Lung (tissue), 12 donors: ENCODE data around the gene STK32A. TPM values are rescaled to one million over a fixed set of nuclear protein-coding genes. Genes with fewer than 3 reads are reported as not detected.

Experiments
- ATAC-seq: fragments of 200-7000 bp; cut with Tn5 transposase; one replicate; pipeline ENCODE4 v1.9.1; 2020; ENCODE audit warnings: moderate number of reproducible peaks; ENCODE audit not compliant: insufficient read depth, low FRiP score
- DNase-seq, 3 donors: peaks; one replicate each; pipeline ENCODE4 v3.0.0-alpha.2; 2013 to 2017
- H3K27ac ChIP-seq, 2 donors: one replicate each; pipeline ENCODE4 v1.5.1; 2013; ENCODE audit warnings: mild to moderate bottlenecking in 2 of 2, moderate library complexity in 2 of 2, control low read depth in 1 of 2, inconsistent platforms in 1 of 2, low read depth in 1 of 2, low read length in 1 of 2
- H3K27me3 ChIP-seq, 3 donors: one replicate each; pipeline ENCODE4 v1.5.1; 2013; ENCODE audit warnings: low read length in 2 of 3; ENCODE audit not compliant: control insufficient read depth in 3 of 3, insufficient read depth in 3 of 3
- H3K36me3 ChIP-seq, 4 donors: one replicate each; pipeline ENCODE4 v1.5.1; 2013; ENCODE audit warnings: low read length in 4 of 4, mild to moderate bottlenecking in 1 of 4, moderate library complexity in 1 of 4; ENCODE audit not compliant: control insufficient read depth in 4 of 4, insufficient read depth in 4 of 4
- H3K4me1 ChIP-seq, 5 donors: one replicate each; pipeline ENCODE4 v1.5.1; 2013; ENCODE audit warnings: low read length in 5 of 5, mild to moderate bottlenecking in 2 of 5, moderate library complexity in 1 of 5; ENCODE audit not compliant: control insufficient read depth in 5 of 5, insufficient read depth in 5 of 5
- H3K4me3 ChIP-seq: one replicate; pipeline ENCODE4 v1.5.1; 2013; ENCODE audit warnings: mild to moderate bottlenecking, control low read depth, moderate library complexity
- H3K9ac ChIP-seq, 2 donors: one replicate each; pipeline ENCODE4 v1.5.1; 2013; ENCODE audit warnings: low read length in 2 of 2, control low read depth in 1 of 2; ENCODE audit not compliant: insufficient read depth in 1 of 2
- H3K9me3 ChIP-seq, 4 donors: one replicate each; pipeline ENCODE4 v1.5.1; 2013; ENCODE audit warnings: low read length in 3 of 4, mild to moderate bottlenecking in 1 of 4, moderate library complexity in 1 of 4; ENCODE audit not compliant: control insufficient read depth in 4 of 4, insufficient read depth in 3 of 4
- CTCF ChIP-seq: IDR thresholded peaks from 2 replicates; pipeline ENCODE4 v1.5.1; 2012; ENCODE audit warnings: mild to moderate bottlenecking; ENCODE audit errors: control extremely low read depth, extremely low read depth
- WGBS, 2 donors: extraction: QIAGEN DNeasy Blood & Tissue Kit; methylation state at CpG; one replicate each; pipeline ENCODE4 v1.1.7; 2013; 5-methylcytosine and 5-hydroxymethylcytosine counted together
- polyA plus RNA-seq, 2 donors: library from polyadenylated mRNA; stranded (reverse); fragments of 200-250 nt; gene quantifications; one replicate each; pipeline ENCODE4 v1.2.1, GENCODE V29; 2013
- total RNA-seq, 2 donors: library from RNA; depleted of rRNA in 1 of 2; stranded (reverse); fragments of >200 nt in 1 of 2; gene quantifications; one replicate each; pipeline ENCODE4 v1.2.1, GENCODE V29; 2014 to 2021
- donor health status: control.
- donor health status: control.
- donor health status: Bipolar disorder and iron deficiency.
- donor health status: healthy.
- donor health status: DM: yes; HTN: yes; CAD: no.

Gene STK32A
- total and polyA plus RNA-seq, 4 donors = 1.1 to 8.7 (median 4.6) TPM

- H3K27ac ChIP-seq = no peak overlapping the region
- no peaks in the 10 kb centered on the region for H3K27me3 ChIP-seq
- 58 to 61% methylated on average over 3 of the region's 3 CpGs for WGBS, 2 donors
- TF ChIP-seq CTCF = no peak
- peaks cover 0 to 2% (median 0%) of the 10 kb centered on the region in 4 donors for H3K36me3 ChIP-seq
- no peaks in the 10 kb centered on the region for H3K9me3 ChIP-seq
- H3K9ac ChIP-seq = no peak overlapping the region
- DNase-seq (no peak), ATAC-seq (no peak)
- H3K4me3 ChIP-seq = no peak overlapping the region
- peaks cover 0 to 12% (median 3%) of the 10 kb centered on the region in 5 donors for H3K4me1 ChIP-seq
Observed at GRCh38 chr5:147431586-147431985, 196.8 kb downstream of the STK32A start.

DNA sequence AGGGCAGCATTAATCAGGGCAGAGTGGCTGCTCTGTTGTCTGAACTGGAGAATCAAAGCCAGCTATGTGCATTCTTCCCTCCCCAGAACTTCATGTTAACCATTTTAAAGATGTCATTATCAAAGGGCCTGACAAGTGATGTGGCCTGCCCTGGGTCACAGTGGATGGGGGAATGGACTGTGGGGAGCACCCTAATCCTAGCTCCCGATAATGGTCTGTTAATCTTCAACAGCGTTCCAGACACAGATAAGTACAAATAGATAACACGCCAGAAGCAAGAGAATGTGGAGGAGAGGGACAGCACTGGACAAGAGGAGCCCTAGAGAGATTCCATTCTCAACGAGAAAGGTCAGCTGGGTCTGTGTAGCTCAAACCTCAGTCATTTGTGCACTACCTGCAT is 197.5 kb downstream of the STK32A start:
- Histone ChIP-seq H3K9ac (no peak overlapping the region), H3K4me3 (no peak overlapping the region), H3K9me3 (no peaks in the 10 kb centered on the region), H3K4me1 (peaks cover 0 to 14% (median 3%) of the 10 kb centered on the region in 5 donors), H3K27me3 (no peaks in the 10 kb centered on the region), H3K27ac (no peak overlapping the region), H3K36me3 (peaks cover 0 to 2% (median 0%) of the 10 kb centered on the region in 4 donors)
- 79 to 86% methylated on average over 4 of the region's 4 CpGs for WGBS, 2 donors
- no peak for DNase-seq
- no peak for TF ChIP-seq CTCF
- ATAC-seq = no peak

DNA sequence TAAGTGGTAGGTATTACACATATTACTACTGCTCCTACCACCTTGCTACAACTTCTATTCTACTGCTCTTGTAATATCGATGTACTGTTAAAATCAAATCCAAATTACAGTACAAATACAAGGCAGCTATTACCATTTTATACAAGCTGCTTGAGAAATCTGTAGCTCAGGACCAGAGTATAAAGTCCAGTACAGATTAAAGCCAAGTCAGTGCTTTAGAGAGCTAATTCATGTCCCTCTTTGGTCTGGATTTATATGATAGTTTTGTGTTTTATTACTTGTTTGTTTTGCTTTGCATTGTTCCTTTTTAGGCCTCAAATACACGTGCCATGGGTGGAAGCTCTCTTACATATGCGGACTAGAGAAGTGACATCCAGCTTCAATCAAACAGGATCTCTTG is 199.2 kb downstream of the STK32A start:
- Histone ChIP-seq H3K4me3 (no peak overlapping the region), H3K27me3 (no peaks in the 10 kb centered on the region), H3K36me3 (peaks cover 0 to 2% (median 0%) of the 10 kb centered on the region in 4 donors), H3K27ac (no peak overlapping the region), H3K4me1 (peaks cover 0 to 10% (median 0%) of the 10 kb centered on the region in 5 donors), H3K9ac (no peak overlapping the region), H3K9me3 (no peaks in the 10 kb centered on the region)
- 87 to 91% methylated on average over 3 of the region's 3 CpGs for WGBS, 2 donors
- DNase-seq = no peak
- no peak for TF ChIP-seq CTCF
- no peak for ATAC-seq

DNA sequence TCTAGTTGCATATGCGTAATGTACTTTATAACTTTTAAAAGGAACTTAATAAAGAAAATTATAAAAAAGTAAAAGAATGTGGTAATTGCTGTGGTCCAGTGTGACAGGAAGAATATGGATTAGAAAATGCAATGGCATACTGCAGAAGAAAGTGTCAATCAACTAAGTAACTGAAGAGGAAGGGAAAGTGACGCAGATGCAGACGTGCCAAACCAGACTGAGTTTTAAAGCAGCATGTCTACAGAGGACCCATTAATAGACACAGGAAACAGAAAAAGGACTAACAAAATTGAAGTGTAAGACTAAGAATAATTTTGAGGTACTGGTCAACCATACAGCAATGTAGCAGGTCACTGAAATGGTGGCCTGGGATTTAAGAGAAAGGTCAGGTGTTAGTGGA is 201.8 kb downstream of the STK32A start:
- Histone ChIP-seq H3K27ac (no peak overlapping the region), H3K9ac (no peak overlapping the region), H3K4me3 (no peak overlapping the region), H3K9me3 (no peaks in the 10 kb centered on the region), H3K36me3 (no peaks in the 10 kb centered on the region), H3K4me1 (peaks cover 0 to 8% (median 0%) of the 10 kb centered on the region in 5 donors), H3K27me3 (no peaks in the 10 kb centered on the region)
- no peak for ATAC-seq
- DNase-seq = no peak
- no peak for TF ChIP-seq CTCF
- WGBS, 2 donors = 43 to 70% methylated on average over 3 of the region's 3 CpGs
